Calu3 (cell line): ENCODE results near the gene SLC29A3. TPM values are rescaled to one million over a fixed set of nuclear protein-coding genes. Genes with fewer than 3 reads are reported as not detected.

Experiments used
- BruUV-seq: library from RNA; stranded (reverse); fragments of 400-500 nt; replicated peaks from 2 replicates; lab custom pipeline; 2021; lab: Mats Ljungman, UMichigan
- CTCF ChIA-PET: fragments of 300-600 bp; sonication (Branson Sonifier 250); formaldehyde crosslinking; loops from one replicate; lab custom pipeline; 2022; ENCODE audit warnings: antibody characterized with exemption; lab: Charles Lee
- DNase-seq: peaks from one replicate; pipeline ENCODE4 v3.0.0; 2022
- H3K27ac Mint-ChIP-seq: one replicate; pipeline ENCODE4 v1.8.0; 2022; ENCODE audit warnings: mixed read lengths; ENCODE audit not compliant: unreplicated experiment
- H3K27me3 Mint-ChIP-seq: one replicate; pipeline ENCODE4 v1.8.0; 2022; ENCODE audit warnings: mixed read lengths; ENCODE audit not compliant: unreplicated experiment
- H3K36me3 Mint-ChIP-seq: one replicate; pipeline ENCODE4 v1.8.0; 2022; ENCODE audit warnings: mild to moderate bottlenecking, moderate library complexity, mixed read lengths; ENCODE audit not compliant: insufficient read depth, unreplicated experiment
- H3K4me1 Mint-ChIP-seq: one replicate; pipeline ENCODE4 v1.8.0; 2022; ENCODE audit warnings: mild to moderate bottlenecking, low read depth, mixed read lengths; ENCODE audit not compliant: unreplicated experiment
- H3K4me3 Mint-ChIP-seq: one replicate; pipeline ENCODE4 v1.8.0; 2022; ENCODE audit warnings: mild to moderate bottlenecking, low read depth, moderate library complexity, mixed read lengths; ENCODE audit not compliant: unreplicated experiment
- H3K9me3 Mint-ChIP-seq: one replicate; pipeline ENCODE4 v1.8.0; 2022; ENCODE audit warnings: low read depth, mixed read lengths; ENCODE audit not compliant: unreplicated experiment
- intact Hi-C: fragments of 100-400 bp; cut with micrococcal nuclease; formaldehyde crosslinking; loops from one replicate; pipeline ENCODE4 v1.10.0; 2022; ENCODE audit not compliant: unreplicated experiment
- total RNA-seq: library from RNA; stranded (reverse); gene quantifications from 2 replicates; pipeline ENCODE4 v1.2.3, GENCODE V29; 2022
- TF ChIP-seq, protein P1 (sequence below): fragments of 200-600 bp; IDR thresholded peaks from one replicate; pipeline ENCODE4 v1.8.0; 2022; ENCODE audit warnings: antibody characterized with exemption; ENCODE audit not compliant: unreplicated experiment

Gene SLC29A3
- total RNA-seq, 1 experiment from 2014 or later, result 5.9 TPM

DNA sequence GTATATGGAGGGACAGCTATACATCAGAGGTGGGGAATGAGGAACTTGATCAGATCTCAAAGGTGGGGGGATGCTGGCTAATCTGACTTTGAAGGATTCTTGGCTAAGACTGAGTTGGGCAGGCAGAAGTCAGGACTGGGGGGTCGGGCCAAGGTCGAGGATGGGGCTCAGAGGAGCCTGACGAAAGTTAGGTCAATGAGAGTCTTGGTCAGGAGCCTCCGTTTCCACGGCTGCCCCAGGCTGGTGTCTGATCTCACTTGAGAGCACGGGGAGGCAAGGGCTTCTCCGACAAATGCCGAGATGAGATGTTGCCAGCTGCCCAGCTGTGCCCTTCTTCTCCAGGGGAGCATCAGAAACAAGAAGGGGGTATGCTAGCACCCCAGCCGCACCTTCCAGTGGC lies 5.7 kb downstream of the SLC29A3 start:
- no peaks in the 10 kb centered on the region for H3K9me3 Mint-ChIP-seq
- TF ChIP-seq, protein P1, sequence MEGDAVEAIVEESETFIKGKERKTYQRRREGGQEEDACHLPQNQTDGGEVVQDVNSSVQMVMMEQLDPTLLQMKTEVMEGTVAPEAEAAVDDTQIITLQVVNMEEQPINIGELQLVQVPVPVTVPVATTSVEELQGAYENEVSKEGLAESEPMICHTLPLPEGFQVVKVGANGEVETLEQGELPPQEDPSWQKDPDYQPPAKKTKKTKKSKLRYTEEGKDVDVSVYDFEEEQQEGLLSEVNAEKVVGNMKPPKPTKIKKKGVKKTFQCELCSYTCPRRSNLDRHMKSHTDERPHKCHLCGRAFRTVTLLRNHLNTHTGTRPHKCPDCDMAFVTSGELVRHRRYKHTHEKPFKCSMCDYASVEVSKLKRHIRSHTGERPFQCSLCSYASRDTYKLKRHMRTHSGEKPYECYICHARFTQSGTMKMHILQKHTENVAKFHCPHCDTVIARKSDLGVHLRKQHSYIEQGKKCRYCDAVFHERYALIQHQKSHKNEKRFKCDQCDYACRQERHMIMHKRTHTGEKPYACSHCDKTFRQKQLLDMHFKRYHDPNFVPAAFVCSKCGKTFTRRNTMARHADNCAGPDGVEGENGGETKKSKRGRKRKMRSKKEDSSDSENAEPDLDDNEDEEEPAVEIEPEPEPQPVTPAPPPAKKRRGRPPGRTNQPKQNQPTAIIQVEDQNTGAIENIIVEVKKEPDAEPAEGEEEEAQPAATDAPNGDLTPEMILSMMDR, result no peak
- BruUV-seq, result no TSS peak
- no peaks in the 10 kb centered on the region for H3K4me1 Mint-ChIP-seq
- no peak overlapping the region for H3K4me3 Mint-ChIP-seq
- CTCF ChIA-PET, result interaction anchor here (1.3 kb wide), 1 partner anchor 12 kb away, joined by 3 read pairs; no protein-coding TSS in a partner anchor
- H3K27me3 Mint-ChIP-seq, result no peaks in the 10 kb centered on the region
- intact Hi-C loops, result no loop called here
- no peak overlapping the region for H3K27ac Mint-ChIP-seq
- no peak for DNase-seq
- H3K36me3 Mint-ChIP-seq, result peaks cover 9% of the 10 kb centered on the region

DNA sequence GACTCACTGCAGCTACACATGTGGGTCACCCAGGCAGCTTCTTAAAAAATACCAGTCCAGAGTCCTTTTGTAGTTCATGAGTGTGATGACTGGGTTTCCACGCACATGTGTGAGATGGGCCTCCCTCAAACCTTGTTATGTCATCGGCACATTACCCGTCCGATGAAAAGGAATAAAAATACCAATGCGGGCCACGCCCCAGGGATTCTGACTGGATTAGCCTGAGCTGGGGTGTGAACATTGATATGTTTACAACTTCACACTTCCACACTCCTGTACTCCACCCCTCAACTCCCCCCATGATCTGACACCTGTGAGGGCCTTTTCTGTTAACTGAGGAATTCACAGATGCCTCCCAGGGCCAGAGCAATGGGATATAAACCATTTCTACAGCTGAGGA lies 6.2 kb downstream of the SLC29A3 start:
- H3K9me3 Mint-ChIP-seq, result no peaks in the 10 kb centered on the region
- TF ChIP-seq, protein P1, result no peak
- no peaks in the 10 kb centered on the region for H3K27me3 Mint-ChIP-seq
- CTCF ChIA-PET, result interaction anchor here (1.3 kb wide), 1 partner anchor 12 kb away, joined by 3 read pairs; no protein-coding TSS in a partner anchor
- H3K4me1 Mint-ChIP-seq, result no peaks in the 10 kb centered on the region
- intact Hi-C loops, result no loop called here
- peaks cover 8% of the 10 kb centered on the region for H3K36me3 Mint-ChIP-seq
- H3K4me3 Mint-ChIP-seq, result no peak overlapping the region
- BruUV-seq, result no TSS peak
- no peak for DNase-seq
- H3K27ac Mint-ChIP-seq, result no peak overlapping the region

DNA sequence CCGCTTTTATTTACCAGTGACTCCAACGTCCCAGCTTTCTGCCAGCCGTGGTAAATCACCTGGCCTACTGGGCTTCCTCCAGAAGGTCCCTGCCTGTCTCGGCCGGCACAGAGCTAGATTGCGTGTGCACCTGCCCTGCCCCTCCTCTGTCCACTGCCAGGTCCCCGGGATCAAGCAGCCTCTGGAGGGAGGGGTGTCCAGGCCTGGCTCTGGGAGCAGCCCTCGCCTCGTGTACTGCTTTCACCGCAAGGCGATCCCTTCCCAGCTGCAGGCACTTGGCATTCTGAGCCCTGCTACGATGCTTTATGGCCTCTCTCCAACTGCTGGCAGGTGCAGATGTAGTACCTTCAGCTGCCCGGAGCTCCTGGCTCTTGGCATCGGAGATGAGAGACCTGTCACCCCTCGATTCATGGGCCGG lies 7.4 kb downstream of the SLC29A3 start:
- TF ChIP-seq, protein P1, result no peak
- no peak overlapping the region for H3K27ac Mint-ChIP-seq
- CTCF ChIA-PET, result interaction anchor here (0.7 kb wide), 2 partner anchors 527 to 607 kb away, joined by 4 read pairs; no protein-coding TSS in a partner anchor
- DNase-seq, result no peak
- intact Hi-C loops, result no loop called here
- no peaks in the 10 kb centered on the region for H3K9me3 Mint-ChIP-seq
- H3K36me3 Mint-ChIP-seq, result peaks cover 8% of the 10 kb centered on the region
- BruUV-seq, result no TSS peak
- H3K27me3 Mint-ChIP-seq, result no peaks in the 10 kb centered on the region
- H3K4me3 Mint-ChIP-seq, result no peak overlapping the region
- peaks cover 8% of the 10 kb centered on the region for H3K4me1 Mint-ChIP-seq

DNA sequence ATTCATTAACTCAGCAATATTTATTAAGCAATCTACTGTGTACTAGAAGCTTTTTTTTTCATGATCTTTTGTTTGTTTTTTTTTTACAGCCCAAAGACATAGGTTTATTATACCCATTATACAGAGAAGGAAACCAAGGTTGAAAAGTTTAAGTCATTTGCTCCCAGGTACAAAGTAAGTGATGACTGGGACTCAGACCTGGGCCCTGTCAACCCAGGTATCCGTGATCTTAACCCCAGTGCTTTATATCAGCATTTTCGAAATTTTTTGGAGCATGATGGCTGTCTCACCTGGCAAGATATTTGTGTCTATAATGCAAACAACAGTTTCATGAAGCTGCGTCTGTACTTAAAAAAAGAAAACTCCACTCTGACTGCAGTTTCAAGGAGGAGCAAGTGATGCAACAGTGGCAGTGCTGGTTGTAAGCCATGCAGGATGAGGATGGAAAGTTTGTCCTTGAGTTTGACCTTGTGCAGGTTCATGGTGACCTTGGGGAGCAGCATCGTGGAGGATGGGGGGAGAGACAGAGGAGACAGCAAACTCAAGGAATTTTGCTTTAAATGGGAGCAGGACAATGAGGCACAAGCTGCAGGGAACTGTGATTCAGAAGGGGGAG lies 11.8 kb downstream of the SLC29A3 start:
- H3K36me3 Mint-ChIP-seq, result no peaks in the 10 kb centered on the region
- no peak overlapping the region for H3K4me3 Mint-ChIP-seq
- CTCF ChIA-PET, result interaction anchor here (1.2 kb wide), 1 partner anchor 11 kb away, joined by 3 read pairs; no protein-coding TSS in a partner anchor
- H3K27me3 Mint-ChIP-seq, result no peaks in the 10 kb centered on the region
- no TSS peak for BruUV-seq
- H3K4me1 Mint-ChIP-seq, result peaks cover 9% of the 10 kb centered on the region
- DNase-seq, result no peak
- no peak overlapping the region for H3K27ac Mint-ChIP-seq
- TF ChIP-seq, protein P1, result no peak
- intact Hi-C loops, result no loop called here
- no peaks in the 10 kb centered on the region for H3K9me3 Mint-ChIP-seq
